ENCODE data around the gene TRAF3IP3.

The TRAF3IP3 gene

DNA sequence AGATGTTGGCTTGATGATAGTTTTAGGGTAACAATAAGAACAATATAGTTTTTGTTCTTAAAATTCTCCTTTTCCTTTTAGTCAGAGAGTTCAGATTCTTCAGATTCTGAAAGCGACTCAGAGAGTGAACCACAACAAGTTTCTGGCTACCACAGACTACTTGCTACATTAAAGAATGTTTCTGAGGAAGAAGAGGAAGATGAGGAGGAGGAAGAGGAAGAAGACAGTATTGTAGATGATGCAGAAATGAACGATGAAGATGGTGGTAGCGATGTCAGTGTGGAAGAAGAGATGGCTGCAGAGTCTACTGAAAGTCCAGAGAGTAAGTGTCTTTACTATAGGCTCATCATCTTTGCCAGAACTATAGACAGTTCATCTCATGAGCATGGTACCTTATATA is 74.9 kb downstream of the TRAF3IP3 start:
- no peak for DNase-seq

DNA sequence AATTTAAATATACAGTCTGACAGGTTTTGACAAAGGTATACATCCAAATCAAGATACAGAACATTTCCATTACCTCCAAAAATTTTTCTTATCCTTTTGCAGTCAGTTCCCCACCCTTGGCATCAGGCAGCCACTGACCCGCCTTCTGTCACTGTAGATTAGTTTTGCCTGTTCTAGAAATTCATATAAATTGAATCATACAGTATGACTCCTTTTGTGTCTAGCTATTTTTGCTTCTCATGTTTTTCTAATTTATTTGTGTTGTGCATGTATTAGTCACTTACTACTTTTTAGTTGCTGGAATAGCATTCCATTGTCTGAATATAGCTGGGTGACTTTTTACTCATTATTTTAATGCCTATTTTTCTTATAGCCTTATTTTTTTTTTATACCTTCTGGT is 75.8 kb downstream of the TRAF3IP3 start:
- DNase-seq: no peak
